Activated naive CD4-positive, alpha-beta T cell treated with anti-CD3 and anti-CD28 coated beads, Interleukin-2, amount 50 U/mL, for 16 hours (primary cell): Measurements from ENCODE around the gene SASH1.

Experiments used
- DNase-seq: peaks from one replicate; pipeline ENCODE4 v3.0.0-alpha.2; 2020

Gene SASH1

GRCh38 chr6:148526145-148526544 lies 183.5 kb downstream of the SASH1 start:
- no peak for DNase-seq

GRCh38 chr6:148528292-148528691 lies 185.7 kb downstream of the SASH1 start:
- no peak for DNase-seq

- no peak for DNase-seq
Measured at GRCh38 chr6:148529010-148529409, 186.4 kb downstream of the SASH1 start.

- DNase-seq = no peak
Measured at GRCh38 chr6:148530394-148530953, 187.8 kb downstream of the SASH1 start.

GRCh38 chr6:148530976-148531375 lies 188.3 kb downstream of the SASH1 start:
- DNase-seq = no peak

- DNase-seq = no peak
Measured at GRCh38 chr6:148532698-148533097, 190.1 kb downstream of the SASH1 start.

- DNase-seq = no peak
Measured at GRCh38 chr6:148533309-148534107, 190.9 kb downstream of the SASH1 start.

- no peak for DNase-seq
Measured at GRCh38 chr6:148534871-148535270, 192.2 kb downstream of the SASH1 start.

- no peak for DNase-seq
Measured at GRCh38 chr6:148535381-148535780, 192.7 kb downstream of the SASH1 start.

GRCh38 chr6:148535976-148536375 lies 193.3 kb downstream of the SASH1 start:
- DNase-seq = no peak

GRCh38 chr6:148538261-148539190 lies 195.9 kb downstream of the SASH1 start:
- DNase-seq = no peak

GRCh38 chr6:148543540-148543939 lies 200.9 kb downstream of the SASH1 start:
- DNase-seq = no peak

- DNase-seq = no peak
Measured at GRCh38 chr6:148544421-148544820, 201.8 kb downstream of the SASH1 start.

- DNase-seq = no peak
Measured at GRCh38 chr6:148545901-148546300, 203.3 kb downstream of the SASH1 start.

GRCh38 chr6:148547110-148547509 lies 204.5 kb downstream of the SASH1 start:
- no peak for DNase-seq

GRCh38 chr6:148548065-148548748 lies 205.6 kb downstream of the SASH1 start:
- no peak for DNase-seq

GRCh38 chr6:148548749-148549140 lies 206.1 kb downstream of the SASH1 start:
- DNase-seq = no peak

- DNase-seq = no peak
Measured at GRCh38 chr6:148550569-148550968, 207.9 kb downstream of the SASH1 start.

GRCh38 chr6:148551226-148551625 lies 208.6 kb downstream of the SASH1 start:
- no peak for DNase-seq

GRCh38 chr6:148556410-148556809 lies 213.8 kb downstream of the SASH1 start:
- DNase-seq = no peak

GRCh38 chr6:148557796-148558321 lies 215.2 kb downstream of the SASH1 start:
- no peak for DNase-seq

- DNase-seq = peak; percentile 66
Measured at GRCh38 chr6:148559848-148560433, 217.3 kb downstream of the SASH1 start.
